SK-N-SH (cell line): Measurements from ENCODE around the gene LPCAT2. TPM values are rescaled to one million over a fixed set of nuclear protein-coding genes. Genes with fewer than 3 reads are reported as not detected.

ENCODE experiments used
- CTCF ChIA-PET: fragments of 300-600, 350-600 bp; formaldehyde crosslinking; extraction: SDS; loops from one replicate; lab custom pipeline; 2021; lab: Yijun Ruan, JAX
- POLR2A ChIA-PET: fragments of 350-600 bp; sonication (Branson Sonifier 250); formaldehyde crosslinking; extraction: SDS; loops from one replicate; lab custom pipeline; 2020; ENCODE audit warnings: antibody characterized with exemption, inconsistent platforms; lab: Yijun Ruan, JAX
- DNase-seq: peaks from one replicate; pipeline ENCODE4 v3.0.0; 2012
- H2AFZ ChIP-seq: fragments of 200-600 bp; sonication (generic); 2 replicates; pipeline ENCODE4 v1.8.1; 2016; ENCODE audit warnings: antibody characterized with exemption, mild to moderate bottlenecking, low read depth
- H3F3A ChIP-seq: fragments of 200-600 bp; sonication (generic); replicated peaks from 2 replicates; pipeline ENCODE3; 2016; ENCODE audit warnings: antibody characterized with exemption, mild to moderate bottlenecking; ENCODE audit not compliant: insufficient read depth
- H3K27ac ChIP-seq, 2 experiments: fragments of 200-500 bp in 1 of 2; fragments of 200-600 bp in 1 of 2; sonication (Bioruptor generic) in 1 of 2; sonication (generic), shearing (Covaris generic) in 1 of 2; 2 replicates each; pipeline versions ENCODE4 v1.5.1 to v1.6.1; 2014 to 2016; ENCODE audit warnings: low read depth in 2 of 2, inconsistent platforms in 1 of 2, low read length in 1 of 2, mild to moderate bottlenecking in 1 of 2, mixed read lengths in 1 of 2
- H3K27me3 ChIP-seq: fragments of 200-600 bp; sonication (generic), shearing (Covaris generic); 2 replicates; pipeline ENCODE4 v1.6.1; 2016; ENCODE audit warnings: mixed run types; ENCODE audit not compliant: insufficient read depth
- H3K36me3 ChIP-seq, 2 experiments: fragments of 200-500 bp in 1 of 2; fragments of 200-600 bp in 1 of 2; sonication (Bioruptor generic) in 1 of 2; sonication (generic) in 1 of 2; replicated peaks in 1 of 2; 2 replicates each; pipeline versions ENCODE3 to v1.5.1; 2014 to 2016; ENCODE audit warnings: low read length in 1 of 2, mild to moderate bottlenecking in 1 of 2; ENCODE audit not compliant: insufficient read depth in 2 of 2, control insufficient read depth in 1 of 2
- H3K4me1 ChIP-seq, 2 experiments: fragments of 200-500 bp in 1 of 2; fragments of 200-600 bp in 1 of 2; sonication (Bioruptor generic) in 1 of 2; sonication (generic), shearing (Covaris generic) in 1 of 2; 2 replicates each; pipeline versions ENCODE4 v1.5.1 to v1.6.1; 2014 to 2016; ENCODE audit warnings: low read depth in 1 of 2, low read length in 1 of 2, mixed run types in 1 of 2; ENCODE audit not compliant: insufficient read depth in 2 of 2, control insufficient read depth in 1 of 2
- H3K4me2 ChIP-seq: fragments of 200-600 bp; sonication (generic), shearing (Covaris generic); 2 replicates; pipeline ENCODE4 v1.6.1; 2017; ENCODE audit warnings: mixed run types
- H3K4me3 ChIP-seq, 2 experiments: fragments of 200-500 bp in 1 of 2; fragments of 200-600 bp in 1 of 2; sonication (Bioruptor generic) in 1 of 2; sonication (generic), shearing (Covaris generic) in 1 of 2; 2 replicates each; pipeline versions ENCODE4 v1.5.1 to v1.8.1; 2014 to 2016; ENCODE audit warnings: low read depth in 2 of 2, inconsistent platforms in 1 of 2, low read length in 1 of 2, mild to moderate bottlenecking in 1 of 2, mixed read lengths in 1 of 2, moderate library complexity in 1 of 2
- H3K79me2 ChIP-seq: fragments of 200-600 bp; sonication (generic); 2 replicates; pipeline ENCODE4 v1.8.1; 2017; ENCODE audit warnings: mild to moderate bottlenecking; ENCODE audit not compliant: insufficient read depth
- H3K9ac ChIP-seq: fragments of 200-600 bp; sonication (generic); 2 replicates; pipeline ENCODE4 v1.6.1; 2017; ENCODE audit warnings: mixed run types
- H3K9me2 ChIP-seq: fragments of 200-600 bp; sonication (generic); 2 replicates; pipeline ENCODE4 v1.6.1; 2017; ENCODE audit warnings: mixed run types
- H3K9me3 ChIP-seq: fragments of 200-600 bp; sonication (generic); 2 replicates; pipeline ENCODE4 v1.6.1; 2017; ENCODE audit warnings: mixed run types, mild to moderate bottlenecking, moderate library complexity
- H4K20me1 ChIP-seq: fragments of 200-600 bp; sonication (generic); 2 replicates; pipeline ENCODE4 v1.6.1; 2017; ENCODE audit warnings: mild to moderate bottlenecking, mixed run types; ENCODE audit not compliant: insufficient read depth
- EP300 ChIP-seq, 2 experiments: IDR thresholded peaks; 2 replicates each; pipeline versions ENCODE4 v1.4.0 to v1.6.1; 2012; ENCODE audit warnings: borderline replicate concordance in 1 of 2, low read depth in 1 of 2, low read length in 1 of 2
- FOXJ3 ChIP-seq: sonication (generic); formaldehyde crosslinking; IDR thresholded peaks from 2 replicates; pipeline ENCODE4 v1.5.1; 2020; ENCODE audit warnings: mild to moderate bottlenecking, missing genetic modification reagents
- GABPA ChIP-seq: IDR thresholded peaks from 2 replicates; pipeline ENCODE4 v1.4.0; 2012; ENCODE audit warnings: low read depth, mild to moderate bottlenecking
- IRF3 ChIP-seq: fragments of 150-350 bp; IDR thresholded peaks from 2 replicates; pipeline ENCODE4 v1.6.1; 2016; ENCODE audit warnings: mild to moderate bottlenecking, low read depth, low read length
- MAX ChIP-seq: IDR thresholded peaks from 2 replicates; pipeline ENCODE4 v1.4.0; 2012; ENCODE audit warnings: low read depth
- MEF2A ChIP-seq: IDR thresholded peaks from 2 replicates; pipeline ENCODE4 v1.4.0; 2012; ENCODE audit warnings: low read depth, borderline replicate concordance
- MXI1 ChIP-seq: IDR thresholded peaks from 2 replicates; pipeline ENCODE4 v1.6.1; 2012; ENCODE audit warnings: mild to moderate bottlenecking, low read depth, low read length, improper control_type of control experiment
- NFIC ChIP-seq: IDR thresholded peaks from 2 replicates; pipeline ENCODE4 v1.4.0; 2012; ENCODE audit warnings: borderline replicate concordance
- POLR2AphosphoS5 ChIP-seq: IDR thresholded peaks from 2 replicates; pipeline ENCODE4 v1.6.1; 2012; ENCODE audit warnings: low read depth, low read length
- RAD21 ChIP-seq: IDR thresholded peaks from 2 replicates; pipeline ENCODE4 v1.6.1; 2012; ENCODE audit warnings: mild to moderate bottlenecking, low read length
- RCOR1 ChIP-seq: fragments of 150-350 bp; IDR thresholded peaks from 2 replicates; pipeline ENCODE4 v1.6.1; 2017; ENCODE audit warnings: antibody characterized with exemption, low read length
- RFX5 ChIP-seq: IDR thresholded peaks from 2 replicates; pipeline ENCODE4 v1.6.1; 2012; ENCODE audit warnings: mild to moderate bottlenecking, improper control_type of control experiment, low read length
- SIN3A ChIP-seq: IDR thresholded peaks from 2 replicates; pipeline ENCODE4 v1.6.1; 2012; ENCODE audit warnings: low read depth, mild to moderate bottlenecking, low read length, moderate library complexity, borderline replicate concordance
- SMC3 ChIP-seq: IDR thresholded peaks from 2 replicates; pipeline ENCODE4 v1.6.1; 2012; ENCODE audit warnings: low read depth, low read length, improper control_type of control experiment
- TCF12 ChIP-seq: IDR thresholded peaks from 2 replicates; pipeline ENCODE4 v1.4.0; 2012
- WGBS: methylation state at CpG from one replicate; pipeline ENCODE4 v1.1.6; 2017; ENCODE audit warnings: low lambda C conversion rate; 5-methylcytosine and 5-hydroxymethylcytosine counted together
- polyA plus RNA-seq, 3 experiments: library from polyadenylated mRNA; depleted of rRNA; stranded (reverse); fragments of >200 nt; gene quantifications; 2 replicates each; pipeline ENCODE4 v1.2.3, GENCODE V29; 2012
- TF ChIP-seq, protein P1 (sequence below): fragments of 200-600 bp; sonication (generic); IDR thresholded peaks from 2 replicates; pipeline ENCODE4 v1.6.1; 2017; ENCODE audit warnings: antibody characterized with exemption, mild to moderate bottlenecking, moderate library complexity
- TF ChIP-seq, protein P2 (sequence below): IDR thresholded peaks from 2 replicates; pipeline ENCODE4; 2012

Gene LPCAT2
- polyA plus RNA-seq, 1 of the 3 experiments (the other 2 are of a cell fraction), result 9.1 TPM

- WGBS, result 12% methylated on average over 3 of the region's 3 CpGs
- Histone ChIP-seq H3K9me2 (no peaks in the 10 kb centered on the region), H3K36me3 (peaks cover 55 to 85% of the 10 kb centered on the region in 2 experiments), H3K4me2 (peak overlapping the region; percentile 39; the same call in 1 of the 2 replicates), H3F3A (peaks cover 70% of the 10 kb centered on the region), H3K9ac (peak overlapping the region; percentile 34; the same call in 1 of the 2 replicates), H4K20me1 (no peaks in the 10 kb centered on the region), H3K4me1 (peaks cover 37 to 48% of the 10 kb centered on the region in 2 experiments), H3K27me3 (no peaks in the 10 kb centered on the region), H2AFZ (no peak overlapping the region), H3K9me3 (no peaks in the 10 kb centered on the region), H3K27ac (peak overlapping the region; percentile 84 to 94), H3K79me2 (peaks cover 5% of the 10 kb centered on the region; the same call in 1 of the 2 replicates), H3K4me3 (no peak overlapping the region)
- TF ChIP-seq MEF2A, result no peak
- peak; percentile 78 for TF ChIP-seq SMC3
- TF ChIP-seq RAD21, result peak; percentile 88
- no peak for TF ChIP-seq FOXJ3 (CRISPR knock-in tag)
- TF ChIP-seq SIN3A, result 0 out of 2 replicates have a peak, but pooled peaks have one; percentile 36
- TF ChIP-seq, protein P1, sequence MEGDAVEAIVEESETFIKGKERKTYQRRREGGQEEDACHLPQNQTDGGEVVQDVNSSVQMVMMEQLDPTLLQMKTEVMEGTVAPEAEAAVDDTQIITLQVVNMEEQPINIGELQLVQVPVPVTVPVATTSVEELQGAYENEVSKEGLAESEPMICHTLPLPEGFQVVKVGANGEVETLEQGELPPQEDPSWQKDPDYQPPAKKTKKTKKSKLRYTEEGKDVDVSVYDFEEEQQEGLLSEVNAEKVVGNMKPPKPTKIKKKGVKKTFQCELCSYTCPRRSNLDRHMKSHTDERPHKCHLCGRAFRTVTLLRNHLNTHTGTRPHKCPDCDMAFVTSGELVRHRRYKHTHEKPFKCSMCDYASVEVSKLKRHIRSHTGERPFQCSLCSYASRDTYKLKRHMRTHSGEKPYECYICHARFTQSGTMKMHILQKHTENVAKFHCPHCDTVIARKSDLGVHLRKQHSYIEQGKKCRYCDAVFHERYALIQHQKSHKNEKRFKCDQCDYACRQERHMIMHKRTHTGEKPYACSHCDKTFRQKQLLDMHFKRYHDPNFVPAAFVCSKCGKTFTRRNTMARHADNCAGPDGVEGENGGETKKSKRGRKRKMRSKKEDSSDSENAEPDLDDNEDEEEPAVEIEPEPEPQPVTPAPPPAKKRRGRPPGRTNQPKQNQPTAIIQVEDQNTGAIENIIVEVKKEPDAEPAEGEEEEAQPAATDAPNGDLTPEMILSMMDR, result peak; percentile 56
- peak; percentile 59 for TF ChIP-seq TCF12
- TF ChIP-seq GABPA, result no peak
- no peak for TF ChIP-seq RCOR1
- TF ChIP-seq, protein P2, sequence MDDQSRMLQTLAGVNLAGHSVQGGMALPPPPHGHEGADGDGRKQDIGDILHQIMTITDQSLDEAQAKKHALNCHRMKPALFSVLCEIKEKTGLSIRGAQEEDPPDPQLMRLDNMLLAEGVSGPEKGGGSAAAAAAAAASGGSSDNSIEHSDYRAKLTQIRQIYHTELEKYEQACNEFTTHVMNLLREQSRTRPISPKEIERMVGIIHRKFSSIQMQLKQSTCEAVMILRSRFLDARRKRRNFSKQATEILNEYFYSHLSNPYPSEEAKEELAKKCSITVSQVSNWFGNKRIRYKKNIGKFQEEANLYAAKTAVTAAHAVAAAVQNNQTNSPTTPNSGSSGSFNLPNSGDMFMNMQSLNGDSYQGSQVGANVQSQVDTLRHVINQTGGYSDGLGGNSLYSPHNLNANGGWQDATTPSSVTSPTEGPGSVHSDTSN, result peak; percentile 35; the same call in 1 of the 2 replicates
- no peak for TF ChIP-seq IRF3
- peak; percentile 91 for TF ChIP-seq MXI1
- 0 out of 2 replicates have a peak, but pooled peaks have one; percentile 36 for TF ChIP-seq POLR2AphosphoS5
- no peak for TF ChIP-seq RFX5
- TF ChIP-seq EP300 (IDR thresholded peaks at IDR 0.05; ENCODE audit: borderline replicate concordance in 1 of 2, low read depth in 1 of 2, low read length in 1 of 2), result peak in 1 of 2 experiments; percentile 27; a peak in 1 of 4 replicates
- peak; percentile 65 for TF ChIP-seq NFIC
- peak; percentile 61 for TF ChIP-seq MAX
- ChIA-PET CTCF (interaction anchor here (0.5 to 3.5 kb wide), 23 partner anchors 8 to 372 kb away, joined by 3 to 21 read pairs (median 4); no protein-coding TSS in a partner anchor), POLR2A (interaction anchor here (1.0 to 1.2 kb wide), 3 partner anchors 8 to 212 kb away, joined by 3 to 6 read pairs (median 4); no protein-coding TSS in a partner anchor)
- peak; percentile 77 for DNase-seq
These were observed 13.9 kb upstream of the LPCAT2 start for GRCh38 chr16:55494994-55495421.
